GM13977 (cell line): ENCODE data around the gene GRIN2A.

Experiments used
- DNase-seq: peaks from one replicate; pipeline ENCODE4 v3.0.0; 2012; ENCODE audit warnings: low spot score
- CTCF ChIP-seq: IDR thresholded peaks from 2 replicates; pipeline ENCODE4 v1.5.1; 2012; ENCODE audit warnings: mild to moderate bottlenecking, control low read depth; ENCODE audit not compliant: insufficient read depth; ENCODE audit errors: extremely low read depth, missing control alignments
- in situ Hi-C: fragments of 300-500 bp; cut with MboI; formaldehyde crosslinking; loops from one replicate; pipeline ENCODE4 v1.12.0; 2022; ENCODE audit warnings: low sequenced_read_pairs, low pct_unique_long_range_greater_than_20kb, mixed read lengths, inconsistent platforms; ENCODE audit not compliant: unreplicated experiment

Gene GRIN2A

GRCh38 chr16:10088380-10088793 lies 93.8 kb downstream of the GRIN2A start:
- DNase-seq: no peak
- no peak for TF ChIP-seq CTCF
- in situ Hi-C loops: no loop called here

GRCh38 chr16:10087151-10087550 lies 95.1 kb downstream of the GRIN2A start:
- DNase-seq: no peak
- no peak for TF ChIP-seq CTCF
- in situ Hi-C loops: no loop called here

- no peak for TF ChIP-seq CTCF
- in situ Hi-C loops: no loop called here
- no peak for DNase-seq
These were observed 95.6 kb downstream of the GRIN2A start for GRCh38 chr16:10086620-10087019.

- DNase-seq: no peak
- in situ Hi-C loops: no loop called here
- TF ChIP-seq CTCF: no peak
These were observed 97.0 kb downstream of the GRIN2A start for GRCh38 chr16:10085078-10085798.

- in situ Hi-C loops: no loop called here
- no peak for TF ChIP-seq CTCF
- no peak for DNase-seq
These were observed 98.9 kb downstream of the GRIN2A start for GRCh38 chr16:10083301-10083700.

- DNase-seq: no peak
- in situ Hi-C loops: no loop called here
- TF ChIP-seq CTCF: no peak
These were observed 100.9 kb downstream of the GRIN2A start for GRCh38 chr16:10081201-10081940.
